Fibroblast of pulmonary artery (primary cell): ENCODE data around the gene ZSCAN29.

Experiments
- DNase-seq: peaks from one replicate; pipeline ENCODE4 v3.0.0-alpha.2; 2010; ENCODE audit warnings: low read depth
- H3K4me3 ChIP-seq: replicated peaks from 2 replicates; pipeline ENCODE4 v1.5.1; 2011; ENCODE audit warnings: low read depth, mild to moderate bottlenecking, control low read depth, low read length, moderate library complexity
- CTCF ChIP-seq: IDR thresholded peaks from 2 replicates; pipeline ENCODE4 v1.5.1; 2011; ENCODE audit warnings: mild to moderate bottlenecking, control low read depth, low read length, inconsistent platforms; ENCODE audit errors: missing control alignments

The ZSCAN29 gene

GRCh38 chr15:43329217-43329959, 41.5 kb downstream of the ZSCAN29 start:
- peak overlapping the region; percentile 76 for H3K4me3 ChIP-seq
- TF ChIP-seq CTCF: no peak
- no peak for DNase-seq

- TF ChIP-seq CTCF: no peak
- DNase-seq: no peak
Measured at GRCh38 chr15:43325039-43325684, 45.7 kb downstream of the ZSCAN29 start.

GRCh38 chr15:43318990-43319771, 51.7 kb downstream of the ZSCAN29 start:
- no peak for DNase-seq
- no peak overlapping the region for H3K4me3 ChIP-seq
- TF ChIP-seq CTCF: no peak

More at GRCh38 chr15:43325039-43325684, 45.7 kb downstream of the ZSCAN29 start:
- no peak overlapping the region for H3K4me3 ChIP-seq

GRCh38 chr15:43317566-43318184, 53.2 kb downstream of the ZSCAN29 start:
- no peak overlapping the region for H3K4me3 ChIP-seq
- TF ChIP-seq CTCF: no peak
- DNase-seq: no peak

- H3K4me3 ChIP-seq: no peak overlapping the region
- DNase-seq: no peak
- no peak for TF ChIP-seq CTCF
Measured at GRCh38 chr15:43316971-43317346, 53.9 kb downstream of the ZSCAN29 start.

GRCh38 chr15:43316016-43316970, 54.5 kb downstream of the ZSCAN29 start:
- no peak for TF ChIP-seq CTCF

More at GRCh38 chr15:43316016-43316970, 54.5 kb downstream of the ZSCAN29 start:
- DNase-seq: peak; percentile 50
- no peak overlapping the region for H3K4me3 ChIP-seq
